ENCODE data around the gene IDH2. TPM values are rescaled to one million over a fixed set of nuclear protein-coding genes. Genes with fewer than 3 reads are reported as not detected.

IDH2 gene
- total RNA-seq, 4 donors from 2014 or later = 19.1 to 101 (median 85.1) TPM

- Histone ChIP-seq H3K36me3 (no peaks in the 10 kb centered on the region), H3K9me3 (no peaks in the 10 kb centered on the region), H3K4me1 (peaks cover 19 to 35% (median 20%) of the 10 kb centered on the region in 4 donors), H3K4me3 (no peak overlapping the region), H3K27me3 (no peaks in the 10 kb centered on the region), H3K27ac (peak overlapping the region; percentile 78 to 83 (median 78))
- 70 to 82% methylated on average over 2 to 7 of the region's 7 CpGs for WGBS, 2 donors (ENCODE audit: low coverage in 1 of 2)
- no peak for DNase-seq
- intact Hi-C loops (cut with DNase I; ENCODE audit: low total_unique reads) = no loop called here
- in situ Hi-C loops (cut with MboI; ENCODE audit: low pct_ligation_motif_present in 1 of 4, low pct_unique_long_range_greater_than_20kb in 1 of 4, low sequenced_read_pairs in 3 of 4) = no loop called here
- TF ChIP-seq POLR2A (IDR thresholded peaks at IDR 0.05) (no peak), CTCF (IDR thresholded peaks at IDR 0.05) (no peak), EP300 (IDR thresholded peaks at IDR 0.05; ENCODE audit: low read depth) (no peak), POLR2AphosphoS5 (IDR thresholded peaks at IDR 0.05) (no peak)
Observed at GRCh38 chr15:90046289-90046688, 56.0 kb downstream of the IDH2 start.

GRCh38 chr15:90044916-90045371, 57.3 kb downstream of the IDH2 start:
- 97 to 100% methylated on average over 4 of the region's 4 CpGs for WGBS, 2 donors (ENCODE audit: low coverage in 1 of 2)
- no peak overlapping the region for H3K4me3 ChIP-seq
- no peaks in the 10 kb centered on the region for H3K36me3 ChIP-seq
- DNase-seq = no peak
- H3K4me1 ChIP-seq = peaks cover 27 to 44% (median 31%) of the 10 kb centered on the region in 4 donors
- in situ Hi-C loops (cut with MboI; ENCODE audit: low pct_ligation_motif_present in 1 of 4, low pct_unique_long_range_greater_than_20kb in 1 of 4, low sequenced_read_pairs in 3 of 4) = no loop called here
- H3K9me3 ChIP-seq = no peaks in the 10 kb centered on the region
- intact Hi-C loops (cut with DNase I; ENCODE audit: low total_unique reads) = no loop called here
- no peak overlapping the region for H3K27ac ChIP-seq
- TF ChIP-seq EP300 (IDR thresholded peaks at IDR 0.05; ENCODE audit: low read depth) (no peak), POLR2AphosphoS5 (IDR thresholded peaks at IDR 0.05) (no peak), POLR2A (IDR thresholded peaks at IDR 0.05) (no peak)
- H3K27me3 ChIP-seq = no peaks in the 10 kb centered on the region

GRCh38 chr15:90044191-90044590, 58.1 kb downstream of the IDH2 start:
- no peak overlapping the region for H3K4me3 ChIP-seq
- no peaks in the 10 kb centered on the region for H3K9me3 ChIP-seq
- no peaks in the 10 kb centered on the region for H3K27me3 ChIP-seq
- DNase-seq = no peak
- intact Hi-C loops (cut with DNase I; ENCODE audit: low total_unique reads) = no loop called here
- no peak overlapping the region for H3K27ac ChIP-seq
- H3K4me1 ChIP-seq = peaks cover 27 to 42% (median 30%) of the 10 kb centered on the region in 4 donors
- TF ChIP-seq CTCF (IDR thresholded peaks at IDR 0.05) (no peak), POLR2AphosphoS5 (IDR thresholded peaks at IDR 0.05) (no peak), POLR2A (IDR thresholded peaks at IDR 0.05) (no peak), EP300 (IDR thresholded peaks at IDR 0.05; ENCODE audit: low read depth) (no peak)
- in situ Hi-C loops (cut with MboI; ENCODE audit: low pct_ligation_motif_present in 1 of 4, low pct_unique_long_range_greater_than_20kb in 1 of 4, low sequenced_read_pairs in 3 of 4) = no loop called here
- H3K36me3 ChIP-seq = no peaks in the 10 kb centered on the region
- WGBS, 2 donors (ENCODE audit: low coverage in 1 of 2) = 97% methylated on average over 14 of the region's 14 CpGs; no CpG with 5 or more reads in 1 of the 2 donors

- intact Hi-C loops (cut with DNase I; ENCODE audit: low total_unique reads) (no loop called here), in situ Hi-C loops (cut with MboI; ENCODE audit: low pct_ligation_motif_present in 1 of 4, low pct_unique_long_range_greater_than_20kb in 1 of 4, low sequenced_read_pairs in 3 of 4) (no loop called here)
- Histone ChIP-seq H3K27me3 (no peaks in the 10 kb centered on the region), H3K9me3 (no peaks in the 10 kb centered on the region), H3K36me3 (no peaks in the 10 kb centered on the region), H3K27ac (no peak overlapping the region), H3K4me1 (peaks cover 27 to 42% (median 30%) of the 10 kb centered on the region in 4 donors), H3K4me3 (no peak overlapping the region)
- 90% methylated on average over 5 of the region's 5 CpGs; no CpG with 5 or more reads in 1 of the 2 donors for WGBS, 2 donors (ENCODE audit: low coverage in 1 of 2)
- no peak for DNase-seq
- no peak for TF ChIP-seq POLR2A (IDR thresholded peaks at IDR 0.05)
- no peak for TF ChIP-seq POLR2AphosphoS5 (IDR thresholded peaks at IDR 0.05)
- no peak for TF ChIP-seq CTCF (IDR thresholded peaks at IDR 0.05)
- TF ChIP-seq EP300 (IDR thresholded peaks at IDR 0.05; ENCODE audit: low read depth) = no peak
Observed at GRCh38 chr15:90043530-90044010, 58.7 kb downstream of the IDH2 start.

Measured in transverse colon (tissue), 4 donors.